GM12878 (cell line): ENCODE measurements around the gene EFCAB11. TPM values are rescaled to one million over a fixed set of nuclear protein-coding genes. Genes with fewer than 3 reads are reported as not detected.

Source experiments
- ATAC-seq: fragments of 200-7000 bp; cut with Tn5 transposase; 3 replicates; pipeline ENCODE4 v1.9.1; 2020; ENCODE audit warnings: mild to moderate bottlenecking, moderate library complexity
- BruUV-seq: library from RNA; stranded (reverse); fragments of 400-500 nt; replicated peaks from 2 replicates; lab custom pipeline; 2021; lab: Mats Ljungman, UMichigan
- CTCF ChIA-PET: fragments of 300-600 bp; sonication (Branson Sonifier 250); formaldehyde crosslinking; extraction: SDS; loops from one replicate; lab custom pipeline; 2021; ENCODE audit warnings: inconsistent platforms; lab: Yijun Ruan, JAX
- POLR2A ChIA-PET: fragments of 350-600 bp; formaldehyde crosslinking; extraction: SDS; loops from one replicate; lab custom pipeline; 2021; ENCODE audit warnings: inconsistent platforms; lab: Charles Lee
- RAD21 ChIA-PET: fragments of 300-600 bp; sonication (Branson Sonifier 250); formaldehyde crosslinking; loops from one replicate; lab custom pipeline; 2023; ENCODE audit warnings: antibody characterized with exemption; ENCODE audit not compliant: unreplicated experiment; lab: Charles Lee
- SMC1A ChIA-PET: fragments of 300-600 bp; sonication (Branson Sonifier 250); formaldehyde crosslinking; loops from one replicate; lab custom pipeline; 2023; ENCODE audit not compliant: unreplicated experiment, uncharacterized antibody; lab: Charles Lee
- DNase-seq: peaks from one replicate; pipeline ENCODE4 v3.0.0-alpha.2; 2011; ENCODE audit warnings: low read depth, low spot score
- FAIRE-seq: peaks from 3 replicates; lab custom pipeline; 2011; peaks lifted over from hg19 to GRCh38; lab: Jason Lieb, UNC
- H2AFZ ChIP-seq: 2 replicates; pipeline ENCODE4 v1.6.0; 2011; ENCODE audit warnings: low read depth, low read length, control low read depth; ENCODE audit not compliant: control insufficient read depth
- H3K27ac ChIP-seq: 2 replicates; pipeline ENCODE4 v1.5.1; 2011; ENCODE audit warnings: control low read depth; ENCODE audit not compliant: control insufficient read depth, insufficient read depth
- H3K27me3 ChIP-seq, 2 experiments: replicated peaks in 1 of 2; 2 replicates each; pipeline versions ENCODE4 v1.6.0 to v1.6.1; 2011; ENCODE audit warnings: low read length in 1 of 2; ENCODE audit not compliant: control insufficient read depth in 2 of 2, insufficient read depth in 2 of 2
- H3K36me3 ChIP-seq, 2 experiments: 2 replicates each; pipeline ENCODE4 v1.5.1; 2011; ENCODE audit warnings: low read length in 1 of 2; ENCODE audit not compliant: control insufficient read depth in 2 of 2, insufficient read depth in 2 of 2
- H3K4me1 ChIP-seq: 2 replicates; pipeline ENCODE4 v1.6.1; 2011; ENCODE audit warnings: mild to moderate bottlenecking, low read length, moderate library complexity, mixed read lengths; ENCODE audit not compliant: control insufficient read depth, insufficient read depth
- H3K4me2 ChIP-seq: 2 replicates; pipeline ENCODE4 v1.6.0; 2011; ENCODE audit warnings: control low read depth; ENCODE audit not compliant: control insufficient read depth, insufficient read depth
- H3K4me3 ChIP-seq: fragments of 200-600 bp; sonication (generic); 2 replicates; pipeline ENCODE4 v1.5.1; 2016
- H3K79me2 ChIP-seq: 2 replicates; pipeline ENCODE4 v1.6.0; 2011; ENCODE audit warnings: low read length; ENCODE audit not compliant: control insufficient read depth, insufficient read depth
- H3K9ac ChIP-seq: 2 replicates; pipeline ENCODE4 v1.8.0; 2011; ENCODE audit warnings: low read length, control low read depth, mixed read lengths; ENCODE audit not compliant: control insufficient read depth, insufficient read depth
- H3K9me3 ChIP-seq: replicated peaks from 3 replicates; pipeline ENCODE4 v1.5.1; 2011; ENCODE audit warnings: mild to moderate bottlenecking, low read length; ENCODE audit not compliant: control insufficient read depth, insufficient read depth
- H4K20me1 ChIP-seq: 2 replicates; pipeline ENCODE4 v1.6.0; 2011; ENCODE audit not compliant: control insufficient read depth, insufficient read depth
- ATF7 ChIP-seq: fragments of 450-650 bp; IDR thresholded peaks from 2 replicates; pipeline ENCODE4 v1.6.1; 2016; ENCODE audit warnings: low read depth, mild to moderate bottlenecking
- CHD2 ChIP-seq: IDR thresholded peaks from 2 replicates; pipeline ENCODE4 v1.6.1; 2011; ENCODE audit warnings: low read depth, low read length, improper control_type of control experiment, borderline replicate concordance
- EED ChIP-seq: sonication (generic); IDR thresholded peaks from 2 replicates; pipeline ENCODE4 v1.6.1; 2016; ENCODE audit warnings: antibody characterized with exemption, low read depth
- IKZF2 ChIP-seq, 2 experiments: fragments of 450-650 bp; IDR thresholded peaks; 2 replicates each; pipeline ENCODE4 v1.6.1; 2017; ENCODE audit warnings: mild to moderate bottlenecking in 2 of 2, moderate library complexity in 2 of 2
- KAT2A ChIP-seq: conservative IDR thresholded peaks from 2 replicates; pipeline ENCODE4 v1.6.1; 2011; ENCODE audit warnings: low read depth, low read length; ENCODE audit not compliant: control insufficient read depth
- NFYB ChIP-seq: IDR thresholded peaks from 2 replicates; pipeline ENCODE4 v1.6.1; 2011; ENCODE audit warnings: low read depth, mild to moderate bottlenecking, low read length, improper control_type of control experiment, moderate library complexity; ENCODE audit not compliant: insufficient read depth
- NR2F1 ChIP-seq: fragments of 450-650 bp; conservative IDR thresholded peaks from 2 replicates; pipeline ENCODE4 v1.6.1; 2017; ENCODE audit warnings: mild to moderate bottlenecking
- RELA ChIP-seq: fragments of 450-650 bp; IDR thresholded peaks from 2 replicates; pipeline ENCODE4 v1.8.0; 2014; ENCODE audit warnings: borderline replicate concordance; ENCODE audit not compliant: partially characterized antibody
- SMARCA5 ChIP-seq: fragments of 450-650 bp; IDR thresholded peaks from 2 replicates; pipeline ENCODE4 v1.6.1; 2017; ENCODE audit warnings: mild to moderate bottlenecking
- SRF ChIP-seq, 2 experiments: IDR thresholded peaks; 2 replicates each; pipeline ENCODE4 v1.6.1; 2011; ENCODE audit warnings: low read depth in 2 of 2, low read length in 2 of 2, mild to moderate bottlenecking in 1 of 2, moderate library complexity in 1 of 2
- TAF1 ChIP-seq: IDR thresholded peaks from 2 replicates; pipeline ENCODE4 v1.6.1; 2011; ENCODE audit warnings: mild to moderate bottlenecking, low read depth, low read length, borderline replicate concordance
- TCF12 ChIP-seq: IDR thresholded peaks from 2 replicates; pipeline ENCODE4 v1.6.1; 2011; ENCODE audit warnings: low read depth, mild to moderate bottlenecking, low read length
- ZSCAN29 ChIP-seq: fragments of 450-650 bp; IDR thresholded peaks from 2 replicates; pipeline ENCODE4 v1.6.1; 2017; ENCODE audit warnings: mild to moderate bottlenecking, moderate library complexity
- ZZZ3 ChIP-seq: IDR thresholded peaks from 2 replicates; pipeline ENCODE4 v1.6.1; 2011; ENCODE audit warnings: low read depth; ENCODE audit not compliant: control insufficient read depth, insufficient read length
- WGBS: methylation state at CpG from one replicate; pipeline ENCODE4 v1.1.6; 2016; ENCODE audit warnings: low lambda C conversion rate; ENCODE audit not compliant: insufficient replicate concordance, insufficient coverage; ENCODE audit errors: missing lambda C conversion rate; 5-methylcytosine and 5-hydroxymethylcytosine counted together
- in situ Hi-C: fragments of 300-500 bp; cut with MboI; formaldehyde crosslinking; loops from 9 replicates; pipeline ENCODE4 v1.14.3; 2018; ENCODE audit warnings: mixed read lengths
- intact Hi-C: fragments of 100-400 bp; cut with micrococcal nuclease; formaldehyde crosslinking; loops from one replicate; pipeline ENCODE4 v1.14.2; 2022; ENCODE audit not compliant: unreplicated experiment
- polyA plus RNA-seq, 11 experiments: library from polyadenylated mRNA; depleted of rRNA in 4 of 11; unstranded in 6 of 11; stranded (reverse) in 5 of 11; fragments of >200 nt; fragmentation: Nextera tagmentation in 4 of 11; fragmentation: Illumina TruSeq in 1 of 11; extraction: Ambion mirVana in 4 of 11; extraction: Trizol in 1 of 11; gene quantifications; 1 replicate in 1 of 11; 2 replicates in 10 of 11; pipeline versions ENCODE4 v1.2.1 to v1.2.3, GENCODE V29; 2011 to 2016; ENCODE audit warnings: inconsistent platforms in 2 of 11, missing spikeins in 2 of 11, low read depth in 1 of 11
- total RNA-seq, 4 experiments: library from RNA; depleted of rRNA in 3 of 4; stranded (reverse); fragments of >200 nt in 3 of 4; fragmentation: Illumina TruSeq in 1 of 4; extraction: Trizol in 1 of 4; gene quantifications; 2 replicates each; pipeline versions ENCODE4 v1.2.1 to v1.2.3, GENCODE V29; 2013 to 2021
- TF ChIP-seq, protein P1 (sequence below): fragments of 450-650 bp; IDR thresholded peaks from 2 replicates; pipeline ENCODE4 v1.6.1; 2016; ENCODE audit warnings: mild to moderate bottlenecking
- TF ChIP-seq, protein P2 (sequence below): fragments of 150-350 bp; IDR thresholded peaks from 2 replicates; pipeline ENCODE4 v1.6.1; 2014; ENCODE audit warnings: mild to moderate bottlenecking, low read depth, low read length

Gene EFCAB11
- total and polyA plus RNA-seq, 10 of the 15 experiments (the other 5 are each of a cell fraction or from before 2014, with no cell fraction given): 8.6 to 37.4 (median 18.0) TPM

DNA sequence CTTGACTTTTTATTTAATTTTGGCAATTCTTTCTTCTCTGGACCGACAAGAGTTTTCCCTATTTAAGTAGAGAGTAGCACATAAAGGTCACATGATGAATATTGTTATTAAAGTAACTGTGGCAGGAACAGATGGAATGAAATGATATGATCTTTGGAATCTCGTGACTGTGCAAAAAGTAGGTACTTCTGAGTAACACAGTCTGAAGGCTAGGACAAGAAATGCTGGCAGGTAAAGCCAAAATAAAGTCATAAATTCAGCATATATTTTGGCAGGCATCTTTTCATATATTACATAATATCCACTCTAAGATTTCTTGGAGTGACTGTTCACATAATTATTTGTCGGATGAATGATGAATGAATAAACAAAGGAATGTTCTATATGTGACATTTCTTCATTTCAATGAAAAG lies 121.4 kb downstream of the EFCAB11 start:
- no peak overlapping the region for H3K4me3 ChIP-seq
- H4K20me1 ChIP-seq: no peaks in the 10 kb centered on the region
- ChIA-PET RAD21 (no interaction called here), CTCF (no interaction called here), SMC1A (interaction anchor here (1.4 kb wide), 1 partner anchor 32 kb away, joined by 3 read pairs; no protein-coding TSS in a partner anchor), POLR2A (no interaction called here)
- intact Hi-C loops: no loop called here
- no TSS peak for BruUV-seq
- no peaks in the 10 kb centered on the region for H3K9me3 ChIP-seq
- TF ChIP-seq NFYB: no peak
- TF ChIP-seq ATF7: no peak
- TF ChIP-seq ZSCAN29: no peak
- TF ChIP-seq KAT2A: no peak
- no peak for TF ChIP-seq RELA
- TF ChIP-seq TCF12: no peak
- TF ChIP-seq, protein P1, sequence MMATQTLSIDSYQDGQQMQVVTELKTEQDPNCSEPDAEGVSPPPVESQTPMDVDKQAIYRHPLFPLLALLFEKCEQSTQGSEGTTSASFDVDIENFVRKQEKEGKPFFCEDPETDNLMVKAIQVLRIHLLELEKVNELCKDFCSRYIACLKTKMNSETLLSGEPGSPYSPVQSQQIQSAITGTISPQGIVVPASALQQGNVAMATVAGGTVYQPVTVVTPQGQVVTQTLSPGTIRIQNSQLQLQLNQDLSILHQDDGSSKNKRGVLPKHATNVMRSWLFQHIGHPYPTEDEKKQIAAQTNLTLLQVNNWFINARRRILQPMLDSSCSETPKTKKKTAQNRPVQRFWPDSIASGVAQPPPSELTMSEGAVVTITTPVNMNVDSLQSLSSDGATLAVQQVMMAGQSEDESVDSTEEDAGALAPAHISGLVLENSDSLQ: no peak
- TF ChIP-seq ZZZ3: no peak
- no peak for TF ChIP-seq CHD2
- no peak for TF ChIP-seq EED
- TF ChIP-seq IKZF2 (IDR thresholded peaks at IDR 0.05): no peak
- TF ChIP-seq, protein P2, sequence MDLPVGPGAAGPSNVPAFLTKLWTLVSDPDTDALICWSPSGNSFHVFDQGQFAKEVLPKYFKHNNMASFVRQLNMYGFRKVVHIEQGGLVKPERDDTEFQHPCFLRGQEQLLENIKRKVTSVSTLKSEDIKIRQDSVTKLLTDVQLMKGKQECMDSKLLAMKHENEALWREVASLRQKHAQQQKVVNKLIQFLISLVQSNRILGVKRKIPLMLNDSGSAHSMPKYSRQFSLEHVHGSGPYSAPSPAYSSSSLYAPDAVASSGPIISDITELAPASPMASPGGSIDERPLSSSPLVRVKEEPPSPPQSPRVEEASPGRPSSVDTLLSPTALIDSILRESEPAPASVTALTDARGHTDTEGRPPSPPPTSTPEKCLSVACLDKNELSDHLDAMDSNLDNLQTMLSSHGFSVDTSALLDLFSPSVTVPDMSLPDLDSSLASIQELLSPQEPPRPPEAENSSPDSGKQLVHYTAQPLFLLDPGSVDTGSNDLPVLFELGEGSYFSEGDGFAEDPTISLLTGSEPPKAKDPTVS: no peak
- no peak for TF ChIP-seq SRF (IDR thresholded peaks at IDR 0.05; ENCODE audit: low read depth in 2 of 2, low read length in 2 of 2)
- TF ChIP-seq TAF1: no peak
- TF ChIP-seq NR2F1: no peak
- TF ChIP-seq SMARCA5: no peak
- H3K27ac ChIP-seq: no peak overlapping the region
- no peaks in the 10 kb centered on the region for H3K79me2 ChIP-seq
- no peak for FAIRE-seq
- H3K27me3 ChIP-seq: no peaks in the 10 kb centered on the region
- no peaks in the 10 kb centered on the region for H3K4me1 ChIP-seq
- no peak overlapping the region for H3K4me2 ChIP-seq
- H2AFZ ChIP-seq: no peak overlapping the region
- 43% methylated on average over 3 of the region's 3 CpGs for WGBS
- H3K36me3 ChIP-seq: no peaks in the 10 kb centered on the region
- DNase-seq: no peak
- in situ Hi-C loops: no loop called here
- no peak for ATAC-seq
- no peak overlapping the region for H3K9ac ChIP-seq
